HFFc6 (cell line): ENCODE measurements around the gene UVRAG. TPM values are rescaled to one million over a fixed set of nuclear protein-coding genes. Genes with fewer than 3 reads are reported as not detected.
"Not testable (repeated sequence)": the region's sequence is repeated elsewhere in the genome, so short reads cannot be mapped to it uniquely, and the experiment has no call there.

Source experiments
- DNase-seq: peaks from one replicate; pipeline ENCODE4 v3.0.0-alpha.2; 2018
- H3K27ac Mint-ChIP-seq: 2 replicates; pipeline ENCODE4 v1.8.0; 2020; ENCODE audit warnings: mild to moderate bottlenecking, mixed read lengths
- H3K27me3 Mint-ChIP-seq: 2 replicates; pipeline ENCODE4 v1.8.0; 2021; ENCODE audit warnings: mild to moderate bottlenecking, moderate library complexity, mixed read lengths; ENCODE audit not compliant: insufficient read depth
- H3K36me3 Mint-ChIP-seq: 2 replicates; pipeline ENCODE4 v1.8.0; 2021; ENCODE audit warnings: low read depth, mixed read lengths
- H3K4me1 Mint-ChIP-seq: 2 replicates; pipeline ENCODE4 v1.8.0; 2020; ENCODE audit warnings: low read depth, mixed read lengths
- H3K4me3 Mint-ChIP-seq: 2 replicates; pipeline ENCODE4 v1.8.0; 2020; ENCODE audit warnings: mild to moderate bottlenecking, moderate library complexity, mixed read lengths
- H3K9me3 Mint-ChIP-seq: 2 replicates; pipeline ENCODE4 v1.8.0; 2020; ENCODE audit warnings: mild to moderate bottlenecking, mixed read lengths
- CTCF ChIP-seq: fragments of 200-600 bp; sonication (generic); IDR thresholded peaks from 2 replicates; pipeline ENCODE4 v1.5.0; 2021; ENCODE audit warnings: antibody characterized with exemption, mild to moderate bottlenecking
- total RNA-seq, 6 experiments: library from RNA; stranded (reverse); fragmentation: NEBNext Ultra II Directional; extraction: Animal tissue kit (Norgen Biotek cat#: 25700); gene quantifications; 2 replicates in 1 of 6; 3 replicates in 5 of 6; pipeline ENCODE4 v1.2.3, GENCODE V29; 2021

The UVRAG gene
- total RNA-seq, 6 experiments from 2014 or later, result 9.4 to 12.9 (median 10.7) TPM

GRCh38 chr11:75874684-75875341, 59.8 kb downstream of the UVRAG start:
- TF ChIP-seq CTCF, result no peak
- no peak for DNase-seq
- no peaks in the 10 kb centered on the region for H3K36me3 Mint-ChIP-seq
- H3K9me3 Mint-ChIP-seq, result no peaks in the 10 kb centered on the region
- no peak overlapping the region for H3K27ac Mint-ChIP-seq
- peaks cover 1% of the 10 kb centered on the region; the same call in 1 of the 2 replicates for H3K27me3 Mint-ChIP-seq
- H3K4me1 Mint-ChIP-seq, result no peaks in the 10 kb centered on the region
- no peak overlapping the region for H3K4me3 Mint-ChIP-seq

GRCh38 chr11:75877327-75877726, 62.3 kb downstream of the UVRAG start:
- not testable (repeated sequence) for H3K36me3 Mint-ChIP-seq, H3K27ac Mint-ChIP-seq, H3K9me3 Mint-ChIP-seq, DNase-seq, H3K27me3 Mint-ChIP-seq, H3K4me3 Mint-ChIP-seq, H3K4me1 Mint-ChIP-seq

- H3K36me3 Mint-ChIP-seq, H3K4me3 Mint-ChIP-seq, DNase-seq, H3K4me1 Mint-ChIP-seq, H3K27me3 Mint-ChIP-seq, H3K9me3 Mint-ChIP-seq, H3K27ac Mint-ChIP-seq: not testable (repeated sequence)
Observed at GRCh38 chr11:75877931-75878330, 62.9 kb downstream of the UVRAG start.

GRCh38 chr11:75878933-75879332, 63.9 kb downstream of the UVRAG start:
- peaks cover 1% of the 10 kb centered on the region; the same call in 1 of the 2 replicates for H3K27me3 Mint-ChIP-seq
- no peaks in the 10 kb centered on the region for H3K9me3 Mint-ChIP-seq
- TF ChIP-seq CTCF, result no peak
- DNase-seq, result no peak
- H3K36me3 Mint-ChIP-seq, result 0 out of 2 replicates have a peak, but pooled peaks cover 6% of the 10 kb centered on the region
- H3K4me1 Mint-ChIP-seq, result no peaks in the 10 kb centered on the region
- H3K4me3 Mint-ChIP-seq, result no peak overlapping the region
- no peak overlapping the region for H3K27ac Mint-ChIP-seq

GRCh38 chr11:75879737-75880136, 64.7 kb downstream of the UVRAG start:
- DNase-seq, result no peak
- Mint-ChIP-seq H3K27me3 (peaks cover 1% of the 10 kb centered on the region; the same call in 1 of the 2 replicates), H3K9me3 (no peaks in the 10 kb centered on the region), H3K27ac (no peak overlapping the region), H3K4me3 (no peak overlapping the region), H3K4me1 (no peaks in the 10 kb centered on the region), H3K36me3 (0 out of 2 replicates have a peak, but pooled peaks cover 6% of the 10 kb centered on the region)
- TF ChIP-seq CTCF, result no peak

- not testable (repeated sequence) for H3K36me3 Mint-ChIP-seq, H3K27ac Mint-ChIP-seq, H3K4me1 Mint-ChIP-seq, H3K9me3 Mint-ChIP-seq, H3K4me3 Mint-ChIP-seq, H3K27me3 Mint-ChIP-seq, DNase-seq
Observed at GRCh38 chr11:75880343-75880742, 65.3 kb downstream of the UVRAG start.

- Mint-ChIP-seq H3K4me1 (no peaks in the 10 kb centered on the region), H3K27me3 (no peaks in the 10 kb centered on the region), H3K4me3 (no peak overlapping the region), H3K9me3 (no peaks in the 10 kb centered on the region), H3K36me3 (0 out of 2 replicates have a peak, but pooled peaks cover 6% of the 10 kb centered on the region), H3K27ac (no peak overlapping the region)
- no peak for DNase-seq
- TF ChIP-seq CTCF, result no peak
Observed at GRCh38 chr11:75884321-75884720, 69.3 kb downstream of the UVRAG start.
